HG02938 (cell line): Measurements from ENCODE around the gene TRIM10.

ENCODE experiments used
- ATAC-seq: cut with Tn5 transposase; IDR thresholded peaks from one replicate; pipeline ENCODE4 v1.9.1; 2021; ENCODE audit warnings: mild to moderate bottlenecking, moderate library complexity; ENCODE audit not compliant: unreplicated experiment

TRIM10 gene, protein sequence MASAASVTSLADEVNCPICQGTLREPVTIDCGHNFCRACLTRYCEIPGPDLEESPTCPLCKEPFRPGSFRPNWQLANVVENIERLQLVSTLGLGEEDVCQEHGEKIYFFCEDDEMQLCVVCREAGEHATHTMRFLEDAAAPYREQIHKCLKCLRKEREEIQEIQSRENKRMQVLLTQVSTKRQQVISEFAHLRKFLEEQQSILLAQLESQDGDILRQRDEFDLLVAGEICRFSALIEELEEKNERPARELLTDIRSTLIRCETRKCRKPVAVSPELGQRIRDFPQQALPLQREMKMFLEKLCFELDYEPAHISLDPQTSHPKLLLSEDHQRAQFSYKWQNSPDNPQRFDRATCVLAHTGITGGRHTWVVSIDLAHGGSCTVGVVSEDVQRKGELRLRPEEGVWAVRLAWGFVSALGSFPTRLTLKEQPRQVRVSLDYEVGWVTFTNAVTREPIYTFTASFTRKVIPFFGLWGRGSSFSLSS

DNA sequence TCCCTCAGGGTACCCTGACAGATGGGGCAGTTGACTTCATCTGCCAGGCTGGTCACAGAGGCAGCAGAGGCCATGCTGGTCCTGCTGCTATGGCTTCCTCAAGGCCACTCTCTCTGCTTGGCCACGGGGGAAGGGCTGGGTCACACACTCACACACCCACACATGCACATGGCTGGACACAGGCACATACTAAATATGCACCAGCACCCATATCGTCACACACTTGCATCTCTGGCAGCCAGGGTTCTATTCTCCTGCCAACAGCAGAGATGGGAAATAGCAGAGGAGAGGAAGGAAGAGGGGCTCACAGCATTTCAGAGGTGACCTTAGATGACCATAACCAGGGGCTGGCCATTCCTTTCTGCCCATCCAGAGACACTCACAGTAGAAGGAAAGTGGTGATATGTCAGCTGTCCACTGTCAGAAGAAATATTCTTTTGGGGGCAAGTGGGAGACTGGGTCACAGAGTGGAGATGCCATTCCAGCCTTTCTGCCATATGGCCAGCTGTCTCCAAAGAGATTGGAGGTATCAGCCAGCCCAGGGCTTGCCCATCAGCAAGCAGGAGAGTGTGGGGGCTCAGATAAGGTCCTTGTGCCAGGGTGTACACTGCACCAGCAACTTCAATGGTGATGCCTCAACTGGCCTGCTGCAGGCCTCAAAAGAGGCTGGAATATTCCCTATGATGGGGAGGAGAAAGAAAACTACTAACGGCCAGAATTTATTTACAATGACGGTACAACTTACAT is at the start of gene TRIM10:
TRIM10 (minus strand) TSS at position 427 of the 747 bp plus-strand sequence; CDS start at position 74, 353 bp downstream.
- no peak for ATAC-seq

DNA sequence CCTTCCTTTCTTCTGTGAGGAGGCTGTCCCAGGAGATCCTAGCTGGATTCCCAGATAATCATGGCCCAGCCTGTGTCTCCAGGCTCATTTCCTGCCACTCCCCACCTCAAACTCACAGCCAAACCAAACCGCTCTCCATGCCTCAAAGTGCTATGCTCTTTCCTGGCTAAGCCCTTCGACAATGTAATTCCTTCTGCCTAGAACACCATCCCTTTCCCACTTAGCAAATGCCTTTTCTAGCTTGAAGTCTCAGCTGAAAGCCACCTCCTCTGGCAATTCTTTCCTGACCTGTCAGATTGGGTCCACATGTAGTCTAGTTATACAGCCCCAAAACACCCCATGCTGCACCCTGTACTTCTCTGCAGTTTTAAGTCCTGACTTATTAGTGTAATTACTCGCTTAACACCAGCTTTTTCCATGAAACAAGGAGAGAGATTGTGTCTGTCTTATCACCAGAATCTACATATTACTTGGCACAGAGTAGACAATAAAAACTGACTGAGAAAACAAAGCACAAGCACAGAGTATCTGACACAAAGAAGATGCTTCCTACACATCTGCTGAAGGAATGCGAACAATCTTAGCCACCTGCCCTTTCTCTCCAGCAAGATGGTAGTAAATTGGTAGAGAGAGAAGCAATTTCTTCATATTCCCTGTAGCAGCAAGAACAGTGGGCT is 46.7 kb upstream of the TRIM10 start:
- no peak for ATAC-seq

DNA sequence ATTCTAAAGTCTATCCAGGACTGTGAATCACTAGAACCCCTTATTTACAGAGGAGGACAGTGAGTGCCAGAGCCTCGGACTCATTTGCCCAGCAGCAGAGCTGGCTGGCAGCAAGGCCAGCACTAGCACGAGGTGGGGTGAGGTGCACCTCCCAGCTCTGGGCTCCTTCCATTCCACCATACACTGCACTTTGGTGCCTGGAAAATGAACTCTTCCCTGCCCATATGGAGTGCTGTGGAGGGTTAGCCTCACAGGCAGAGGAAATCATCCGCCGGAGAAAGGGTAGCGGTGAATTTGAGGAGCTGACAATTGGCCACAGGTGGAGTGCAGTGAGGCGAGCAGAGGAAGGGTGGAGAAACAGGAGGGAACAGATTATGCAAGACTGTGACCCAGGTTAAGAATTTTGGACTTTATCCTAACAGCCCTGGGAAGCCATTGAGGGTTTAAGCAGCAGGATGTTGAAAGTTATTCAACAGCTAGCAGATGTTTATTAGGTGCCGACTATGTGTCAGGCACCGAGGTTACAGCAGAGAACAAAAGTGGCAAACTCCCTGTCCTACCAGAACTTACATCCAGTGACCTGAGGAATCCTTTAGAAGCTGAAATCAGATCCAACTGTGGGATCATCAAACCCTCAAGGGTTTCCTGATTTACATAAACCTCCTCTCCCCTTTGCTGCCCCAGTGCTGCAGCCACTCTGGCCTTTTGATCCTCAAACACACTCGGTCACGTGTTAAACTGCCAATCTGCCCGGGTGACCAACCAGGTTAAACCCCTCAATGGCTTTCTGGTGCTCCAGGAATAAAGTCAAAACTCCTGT is 46.0 kb upstream of the TRIM10 start:
- ATAC-seq = no peak

DNA sequence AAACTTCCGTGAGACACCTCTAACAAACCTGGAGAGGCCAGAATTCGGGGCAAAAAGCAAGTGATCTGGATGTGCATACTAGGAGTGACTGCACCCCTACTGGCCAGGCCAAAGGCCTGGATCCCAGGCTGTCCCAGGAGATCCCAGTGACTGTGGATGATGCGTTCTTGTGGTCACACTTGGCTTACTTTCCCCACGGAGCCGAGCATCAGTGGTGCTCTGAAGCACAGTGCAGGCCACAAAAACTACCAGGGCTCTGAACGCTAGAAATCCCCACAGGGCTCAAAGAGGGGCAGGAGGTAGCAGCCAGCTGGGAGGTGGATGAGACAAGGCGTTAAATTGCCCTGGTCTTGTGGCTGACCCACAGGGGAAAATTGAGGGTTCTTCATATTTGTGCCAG is 45.1 kb upstream of the TRIM10 start:
- no peak for ATAC-seq

DNA sequence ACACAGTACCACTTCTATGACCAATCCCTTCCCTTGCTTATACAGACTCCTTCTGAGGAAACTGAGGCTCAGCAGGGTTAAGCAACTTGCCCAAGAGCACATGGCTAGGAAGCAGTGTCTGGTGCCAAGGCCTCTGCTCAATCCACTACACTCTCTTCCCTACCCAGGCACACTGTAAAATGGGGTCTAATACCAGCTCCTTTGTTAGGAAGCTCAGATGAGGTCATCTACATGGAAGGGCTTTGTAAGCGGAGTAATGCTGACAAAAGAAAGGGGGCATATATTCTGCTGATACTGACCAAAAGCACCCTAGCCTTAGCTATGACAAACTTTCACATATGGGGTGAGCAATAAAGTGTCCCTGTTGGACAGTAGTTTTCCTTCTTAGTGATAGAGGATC is 43.1 kb upstream of the TRIM10 start:
- ATAC-seq = no peak

DNA sequence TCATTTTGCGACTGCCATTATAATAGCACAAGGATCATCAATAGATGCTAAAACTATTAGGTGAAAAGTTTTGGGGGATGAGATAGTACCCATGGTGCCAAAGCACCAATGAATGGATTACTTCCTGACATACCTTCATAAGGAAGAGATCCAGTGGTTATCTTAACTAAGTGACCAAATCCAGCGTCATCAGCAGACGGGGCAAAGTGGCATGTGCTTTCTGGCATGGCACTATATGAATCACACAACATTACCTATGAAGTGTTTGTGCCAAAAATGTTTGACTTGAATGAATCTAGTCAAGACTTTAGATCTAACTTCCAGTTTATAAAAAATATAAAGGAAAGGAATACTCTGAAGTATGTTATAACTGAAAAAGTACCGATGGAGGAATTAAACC is 41.4 kb upstream of the TRIM10 start:
- no peak for ATAC-seq

DNA sequence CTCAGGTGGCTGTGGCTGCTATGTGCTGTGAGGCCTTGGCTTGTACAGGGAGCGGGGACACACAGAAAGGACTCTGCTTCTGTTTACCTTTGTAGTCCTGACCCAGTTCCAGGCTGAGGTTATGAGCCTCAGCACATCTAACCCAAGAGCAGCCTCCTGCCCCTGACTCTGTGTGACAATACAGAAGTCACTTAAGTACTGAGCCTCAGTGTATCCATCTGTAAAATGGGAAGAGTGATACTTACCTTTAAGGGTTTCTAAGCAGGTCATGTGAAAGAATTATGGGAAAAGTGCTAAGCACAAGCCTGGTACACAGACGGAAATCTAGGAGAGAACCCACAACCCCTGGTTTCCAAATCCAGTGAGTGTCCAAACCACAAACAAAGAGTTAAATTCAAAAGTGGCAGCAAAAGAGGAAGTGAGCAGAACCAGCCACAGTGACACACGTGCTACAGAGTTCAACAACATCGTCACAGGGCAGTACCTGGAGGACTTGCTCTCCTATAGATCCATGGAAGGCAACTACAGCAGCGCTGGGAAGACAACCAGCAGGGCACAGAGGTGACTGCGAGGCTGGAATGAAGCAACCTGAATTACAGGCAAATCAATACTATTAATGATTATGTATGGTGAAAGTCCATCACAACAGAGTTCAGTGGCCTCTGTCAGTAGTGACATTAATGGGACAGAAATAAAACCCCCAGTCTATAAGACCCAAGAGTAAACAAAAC is 39.7 kb upstream of the TRIM10 start:
- no peak for ATAC-seq

DNA sequence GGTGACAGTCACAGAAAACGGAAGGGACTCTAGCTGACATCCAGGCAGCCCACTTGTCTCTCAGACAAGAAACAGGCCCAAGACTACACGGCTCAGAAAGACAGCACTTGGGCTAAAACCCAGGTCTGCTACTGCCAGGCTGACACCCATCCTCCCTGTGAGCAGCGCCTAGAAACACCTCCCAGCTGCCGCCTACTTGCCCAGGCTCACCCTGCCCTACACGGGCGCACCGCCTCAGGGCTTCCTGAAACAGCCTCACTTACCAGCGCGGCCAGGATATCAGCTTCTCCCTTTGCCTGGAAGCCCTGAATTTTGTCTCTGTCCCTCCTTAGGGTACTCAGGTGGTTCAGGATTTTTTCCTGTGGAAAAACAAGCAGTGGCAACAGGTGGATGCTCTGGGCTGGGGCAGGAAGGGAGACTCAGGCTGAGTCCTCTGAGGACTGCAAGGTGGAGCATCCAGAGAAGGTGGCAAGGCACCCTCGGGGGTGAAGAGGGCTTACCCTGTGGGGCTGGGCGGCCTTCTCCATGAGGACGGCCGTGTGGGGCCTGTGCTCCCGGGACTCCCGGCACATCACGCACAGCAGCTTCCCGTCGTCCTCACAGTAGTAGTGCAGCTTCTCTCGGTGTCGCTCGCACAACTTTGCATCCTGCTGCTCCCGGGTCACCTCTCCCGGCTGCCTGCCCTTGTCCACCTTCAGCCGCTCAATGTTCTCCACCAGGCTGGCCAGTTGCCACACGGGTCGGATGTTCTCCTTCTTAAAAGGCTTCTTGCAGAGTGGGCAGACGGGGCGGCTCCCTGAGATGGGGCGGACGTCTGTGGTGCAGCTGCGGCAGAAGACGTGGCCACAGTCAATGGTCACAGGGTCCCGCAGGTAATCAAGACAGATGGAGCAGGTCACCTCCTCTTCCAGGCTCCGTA is 37.4 kb upstream of the TRIM10 start:
- no peak for ATAC-seq

DNA sequence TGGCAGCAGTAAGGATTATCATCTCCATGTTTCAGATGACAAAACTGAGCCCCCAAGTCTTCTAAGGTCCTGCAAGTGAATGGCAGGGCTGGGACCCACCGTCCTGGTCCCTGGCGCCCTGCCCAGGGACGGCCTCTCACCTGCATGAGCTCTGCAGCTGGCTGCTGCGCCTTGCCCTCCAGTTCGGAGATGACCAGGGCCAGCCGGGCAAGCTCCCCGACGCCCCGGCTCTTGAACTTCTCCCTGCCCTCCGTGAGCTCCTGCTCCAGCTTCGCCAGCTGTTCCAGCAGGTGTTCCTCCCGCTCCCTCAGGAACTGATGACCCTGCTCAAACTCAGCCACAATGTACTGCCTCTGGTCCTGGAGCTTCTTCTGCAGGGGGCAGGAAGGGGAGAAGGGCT is 35.4 kb upstream of the TRIM10 start:
- no peak for ATAC-seq

DNA sequence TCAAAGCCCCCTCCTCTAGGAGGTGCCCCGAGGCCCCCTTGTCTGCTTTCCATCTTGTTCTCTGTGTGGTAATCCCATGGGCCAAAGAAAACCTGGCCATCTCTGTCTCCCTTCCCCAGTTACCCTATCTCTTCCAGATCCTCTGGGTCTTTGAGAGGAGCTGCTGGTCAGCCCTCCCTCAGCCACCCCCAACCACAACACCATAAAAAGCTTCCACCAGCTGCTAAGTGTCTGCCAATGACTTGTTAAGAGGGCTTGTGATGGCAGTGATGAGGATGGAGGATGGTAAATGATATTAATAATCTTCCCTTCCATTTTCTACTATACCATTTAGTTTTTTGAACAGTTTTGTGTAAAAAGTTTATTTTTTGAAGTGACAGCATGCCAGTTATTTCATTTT is 34.9 kb upstream of the TRIM10 start:
- ATAC-seq = no peak

DNA sequence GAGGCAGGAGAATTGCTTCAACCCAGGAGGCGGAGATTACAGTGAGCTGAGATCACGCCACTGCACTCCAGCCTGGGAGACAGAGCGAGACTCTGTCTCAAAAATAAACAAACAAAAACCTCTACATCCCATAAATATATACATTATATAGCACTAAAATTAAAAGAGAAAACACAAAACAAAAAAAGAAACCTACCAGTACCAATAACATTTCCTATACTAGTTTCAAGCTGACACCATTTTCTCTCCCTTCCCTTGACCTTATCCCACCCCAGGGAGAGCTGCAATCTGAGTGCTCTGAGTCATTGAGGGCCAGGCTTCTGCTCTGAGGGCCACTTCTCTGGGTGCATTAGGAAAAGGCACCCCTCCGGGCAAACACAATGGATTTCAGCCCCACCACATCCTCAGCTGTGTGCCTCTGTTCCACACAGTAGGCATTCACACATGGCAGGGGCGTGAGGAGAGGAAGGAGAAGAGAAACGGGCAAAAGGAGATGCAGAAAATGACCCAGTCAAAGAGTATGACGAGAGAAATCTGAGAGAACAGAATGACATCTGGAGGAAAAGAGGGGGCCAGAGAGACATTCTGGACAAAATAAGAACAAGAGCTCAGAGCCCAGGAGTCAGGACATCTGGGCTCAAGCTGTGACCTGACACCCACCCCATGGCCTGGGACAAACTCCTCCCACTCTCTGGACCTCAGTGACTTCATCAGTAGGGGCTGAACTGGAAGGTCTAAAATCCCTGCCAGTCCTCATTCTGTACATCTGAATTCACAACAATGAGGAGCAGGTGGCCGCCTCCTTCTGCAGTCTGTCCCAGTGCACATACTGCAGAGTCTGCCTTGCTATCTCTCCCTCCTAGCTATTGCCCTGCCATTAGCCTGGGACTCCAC is 34.0 kb upstream of the TRIM10 start:
- no peak for ATAC-seq

DNA sequence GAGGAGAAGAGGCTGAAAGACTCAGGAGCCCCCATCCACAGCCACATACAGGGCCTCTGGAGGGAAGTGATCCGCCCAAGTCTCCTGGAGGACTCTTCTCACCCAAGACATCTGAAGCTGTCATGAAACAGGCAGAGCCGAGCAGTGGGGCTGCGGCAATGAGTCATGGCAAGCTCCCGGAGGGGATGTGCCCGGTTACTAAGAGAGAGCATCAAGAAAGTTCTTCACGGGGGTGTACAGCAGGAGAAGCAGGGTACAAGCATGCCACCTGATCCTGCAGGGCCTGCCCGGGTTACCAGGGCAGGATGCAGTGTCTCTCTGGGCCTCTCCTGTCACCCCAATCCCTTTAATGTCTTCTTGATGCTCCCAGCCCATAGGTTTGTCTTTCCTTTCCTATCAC is 31.1 kb upstream of the TRIM10 start:
- ATAC-seq = no peak

DNA sequence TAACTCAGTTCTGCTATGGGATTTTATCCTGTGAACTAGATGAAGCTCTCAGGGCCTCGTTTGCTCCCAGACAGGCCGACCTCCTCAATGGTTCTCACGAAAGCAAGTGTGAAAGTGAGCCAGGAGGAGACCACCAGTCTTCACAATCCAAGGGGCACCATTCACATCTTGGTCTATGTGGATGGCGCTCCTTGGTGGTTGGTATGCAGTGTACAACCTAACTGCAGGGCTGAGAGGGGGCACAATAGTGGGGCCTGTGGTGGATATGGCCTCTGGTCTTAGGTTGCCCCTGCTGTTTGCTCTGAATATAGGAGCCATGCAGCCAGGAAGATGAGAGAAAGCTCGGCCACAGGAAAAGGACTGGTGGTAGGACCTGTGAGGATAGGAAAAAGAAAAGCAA is 27.5 kb upstream of the TRIM10 start:
- ATAC-seq = no peak

DNA sequence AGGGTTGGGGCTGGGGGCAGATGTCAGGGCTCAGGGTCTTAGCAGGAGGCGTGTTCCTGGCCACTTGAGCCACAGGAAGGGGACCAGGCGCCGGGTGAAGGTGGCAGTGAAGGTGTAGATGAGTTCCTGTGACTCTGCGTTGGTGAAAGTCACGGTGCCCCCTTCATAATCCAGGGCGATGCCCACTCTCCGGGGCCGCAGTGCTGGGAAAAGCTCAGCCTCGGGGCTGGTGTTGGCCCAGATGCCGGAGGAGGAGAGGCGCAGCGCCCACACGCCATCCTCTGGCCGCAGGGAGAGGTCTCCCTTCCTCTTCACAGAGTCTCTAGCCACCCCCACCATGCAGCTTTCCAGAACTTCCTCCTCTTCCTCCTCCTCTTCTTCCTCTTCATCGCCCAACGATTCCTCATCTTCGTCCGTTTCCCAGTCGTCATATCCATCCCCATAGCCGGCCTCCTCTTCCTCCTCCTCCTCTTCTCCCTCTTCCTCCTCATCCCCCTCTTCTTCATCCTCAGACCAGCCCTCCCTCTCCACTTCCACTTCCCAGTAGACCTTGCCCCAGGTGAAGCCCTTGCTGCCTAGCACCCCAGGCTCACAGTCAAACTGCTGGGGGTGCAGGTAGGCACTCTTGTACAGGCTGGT is 25.0 kb upstream of the TRIM10 start:
- ATAC-seq = no peak

DNA sequence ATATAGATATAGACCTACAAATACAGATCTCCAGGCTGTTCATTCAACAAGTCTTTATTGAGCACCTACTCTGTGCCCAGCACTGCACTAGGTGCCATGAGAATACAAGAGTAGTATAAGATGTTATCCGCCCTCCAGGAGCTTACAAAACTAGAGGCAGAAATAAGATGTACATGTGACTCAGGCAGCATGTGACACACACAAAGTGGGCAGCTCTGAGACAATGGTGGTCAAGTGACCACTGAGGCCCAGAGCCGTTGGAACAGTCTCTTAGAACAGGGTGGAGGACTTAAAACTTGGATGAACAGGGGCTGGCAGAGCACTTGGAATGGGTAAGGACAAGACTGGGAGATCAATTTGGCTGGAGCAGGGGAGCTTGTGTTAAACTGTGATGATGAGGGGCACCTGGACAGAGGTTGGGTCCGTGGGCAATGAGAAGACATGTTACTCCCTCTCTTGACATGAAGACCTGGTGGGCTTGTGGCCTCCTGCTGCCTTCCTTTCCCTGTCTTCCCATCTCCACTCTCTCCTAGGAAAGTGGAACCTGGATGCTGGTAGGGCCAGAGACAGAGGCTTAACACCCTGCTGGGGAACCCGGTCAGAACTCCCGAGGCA is 23.5 kb upstream of the TRIM10 start:
- no peak for ATAC-seq

DNA sequence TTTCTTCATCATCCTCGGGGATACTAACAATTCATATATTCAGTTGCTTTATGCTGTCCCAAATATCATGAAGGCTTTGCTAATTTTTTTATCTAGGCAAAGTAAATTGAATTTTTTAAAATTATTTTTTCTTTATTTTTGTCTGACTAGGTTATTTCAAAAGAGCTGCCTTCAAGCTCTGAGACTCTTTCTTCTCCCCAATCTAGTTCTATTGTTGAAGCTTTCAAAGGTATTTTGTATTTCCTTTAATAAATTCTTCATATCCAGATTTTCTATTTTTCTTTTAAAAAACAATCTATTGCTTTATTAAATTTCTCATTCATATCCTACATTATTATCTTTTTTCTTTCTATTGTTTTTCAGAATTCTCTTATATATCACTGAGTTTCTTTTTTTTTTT is 19.1 kb upstream of the TRIM10 start:
- no peak for ATAC-seq

DNA sequence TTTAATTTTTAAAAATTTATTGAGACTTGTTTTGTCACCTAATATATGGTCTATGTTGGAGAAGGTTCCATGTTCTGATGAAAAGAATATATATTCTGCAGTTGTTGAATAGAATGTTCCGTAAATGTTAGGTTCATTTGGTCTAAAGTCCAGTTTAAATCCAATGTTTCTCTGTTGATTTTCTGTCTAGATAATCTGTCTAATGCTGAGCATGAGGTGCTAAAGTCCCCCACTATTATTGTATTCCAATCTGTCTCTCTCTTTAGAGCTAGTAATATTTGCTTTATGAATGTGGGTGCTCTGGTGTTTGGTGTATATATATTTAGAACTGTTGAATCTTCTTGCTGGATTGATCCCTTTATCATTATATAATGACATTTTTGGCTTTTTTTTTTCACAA is 17.8 kb upstream of the TRIM10 start:
- no peak for ATAC-seq
